ENCODE data around the gene ANKS1B. TPM values are rescaled to one million over a fixed set of nuclear protein-coding genes. Genes with fewer than 3 reads are reported as not detected.

ANKS1B gene
- total RNA-seq, 4 donors from 2014 or later, result 16.6 to 62.6 (median 40.2) TPM

DNA sequence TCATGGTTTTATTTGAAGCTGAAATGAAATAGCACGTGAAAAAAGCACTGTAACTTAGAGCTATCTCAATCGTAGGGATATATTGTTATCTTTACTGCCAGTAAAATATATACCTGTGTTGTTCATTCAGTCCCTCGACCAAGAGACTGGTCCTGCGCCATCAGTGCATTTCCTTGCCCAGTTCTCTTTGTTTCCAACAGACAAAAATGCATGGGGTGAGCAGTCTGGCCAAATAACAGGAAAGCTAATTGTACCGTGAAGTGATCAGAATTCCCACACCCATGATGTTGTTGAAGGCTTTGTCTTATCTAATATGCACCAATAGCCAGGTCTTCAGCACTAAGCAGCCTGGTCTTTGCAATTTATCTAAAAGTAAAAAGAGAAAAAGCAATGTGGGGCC is 814.3 kb downstream of the ANKS1B start:
- Histone ChIP-seq H3K27ac (no peak overlapping the region), H3K27me3 (no peaks in the 10 kb centered on the region), H3K9me3 (no peaks in the 10 kb centered on the region), H3K4me3 (no peak overlapping the region), H3K36me3 (no peaks in the 10 kb centered on the region), H3K4me1 (no peaks in the 10 kb centered on the region)
- TF ChIP-seq, protein P1, sequence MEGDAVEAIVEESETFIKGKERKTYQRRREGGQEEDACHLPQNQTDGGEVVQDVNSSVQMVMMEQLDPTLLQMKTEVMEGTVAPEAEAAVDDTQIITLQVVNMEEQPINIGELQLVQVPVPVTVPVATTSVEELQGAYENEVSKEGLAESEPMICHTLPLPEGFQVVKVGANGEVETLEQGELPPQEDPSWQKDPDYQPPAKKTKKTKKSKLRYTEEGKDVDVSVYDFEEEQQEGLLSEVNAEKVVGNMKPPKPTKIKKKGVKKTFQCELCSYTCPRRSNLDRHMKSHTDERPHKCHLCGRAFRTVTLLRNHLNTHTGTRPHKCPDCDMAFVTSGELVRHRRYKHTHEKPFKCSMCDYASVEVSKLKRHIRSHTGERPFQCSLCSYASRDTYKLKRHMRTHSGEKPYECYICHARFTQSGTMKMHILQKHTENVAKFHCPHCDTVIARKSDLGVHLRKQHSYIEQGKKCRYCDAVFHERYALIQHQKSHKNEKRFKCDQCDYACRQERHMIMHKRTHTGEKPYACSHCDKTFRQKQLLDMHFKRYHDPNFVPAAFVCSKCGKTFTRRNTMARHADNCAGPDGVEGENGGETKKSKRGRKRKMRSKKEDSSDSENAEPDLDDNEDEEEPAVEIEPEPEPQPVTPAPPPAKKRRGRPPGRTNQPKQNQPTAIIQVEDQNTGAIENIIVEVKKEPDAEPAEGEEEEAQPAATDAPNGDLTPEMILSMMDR (IDR thresholded peaks at IDR 0.05), result no peak
- no peak for TF ChIP-seq POLR2A (IDR thresholded peaks at IDR 0.05)
- DNase-seq, result no peak
- intact Hi-C loops (cut with DNase I; ENCODE audit: low total_unique reads), result no loop called here

DNA sequence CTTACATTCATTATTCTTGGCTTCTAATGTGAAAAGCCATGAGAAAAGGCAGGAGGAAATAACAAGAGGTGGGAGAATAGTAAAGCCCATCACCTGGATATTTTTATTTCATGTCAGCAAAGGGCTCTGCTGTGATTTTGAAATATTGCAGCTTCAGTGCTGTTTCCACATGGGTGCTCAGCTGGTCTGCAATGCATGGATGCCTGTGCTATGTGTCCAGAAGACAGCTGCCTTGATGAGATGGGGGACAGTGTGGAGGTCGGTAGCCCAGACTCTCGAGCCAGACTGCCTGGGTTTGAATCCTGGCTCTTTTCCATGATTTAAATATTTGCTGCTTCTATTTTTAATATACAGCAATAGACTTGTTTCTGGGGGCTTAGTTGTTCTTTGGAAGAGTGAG is 814.7 kb downstream of the ANKS1B start:
- no peaks in the 10 kb centered on the region for H3K4me1 ChIP-seq
- no peak for DNase-seq
- H3K27me3 ChIP-seq, result no peaks in the 10 kb centered on the region
- no peaks in the 10 kb centered on the region for H3K9me3 ChIP-seq
- no peak overlapping the region for H3K4me3 ChIP-seq
- intact Hi-C loops (cut with DNase I; ENCODE audit: low total_unique reads), result no loop called here
- H3K36me3 ChIP-seq, result no peaks in the 10 kb centered on the region
- no peak overlapping the region for H3K27ac ChIP-seq
- TF ChIP-seq, protein P1 (IDR thresholded peaks at IDR 0.05), result no peak
- no peak for TF ChIP-seq POLR2A (IDR thresholded peaks at IDR 0.05)

DNA sequence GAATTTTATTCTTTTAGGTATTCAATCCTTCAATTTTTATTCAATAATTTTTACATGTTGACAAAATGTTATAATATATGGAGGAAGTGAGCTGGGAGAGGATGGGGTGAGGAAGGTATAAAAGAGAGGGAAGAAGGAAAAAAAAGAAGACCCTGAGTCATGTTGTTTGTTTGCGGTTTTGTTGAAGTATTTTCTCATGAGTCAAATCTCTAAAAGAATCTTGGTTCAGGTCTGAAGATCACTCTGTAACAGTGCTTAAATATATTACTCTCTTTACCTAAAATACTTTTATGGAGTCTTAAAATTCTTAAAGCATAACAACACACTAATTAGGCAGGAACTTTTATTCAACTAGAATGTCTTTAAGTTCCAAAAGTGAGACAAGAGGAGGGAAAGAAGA is 826.8 kb downstream of the ANKS1B start:
- intact Hi-C loops (cut with DNase I; ENCODE audit: low total_unique reads), result no loop called here
- no peaks in the 10 kb centered on the region for H3K9me3 ChIP-seq
- no peaks in the 10 kb centered on the region for H3K27me3 ChIP-seq
- no peak for TF ChIP-seq POLR2A (IDR thresholded peaks at IDR 0.05)
- TF ChIP-seq, protein P1 (IDR thresholded peaks at IDR 0.05), result no peak
- DNase-seq, result no peak
- no peak overlapping the region for H3K4me3 ChIP-seq
- no peaks in the 10 kb centered on the region for H3K36me3 ChIP-seq
- no peaks in the 10 kb centered on the region for H3K4me1 ChIP-seq
- no peak overlapping the region for H3K27ac ChIP-seq

DNA sequence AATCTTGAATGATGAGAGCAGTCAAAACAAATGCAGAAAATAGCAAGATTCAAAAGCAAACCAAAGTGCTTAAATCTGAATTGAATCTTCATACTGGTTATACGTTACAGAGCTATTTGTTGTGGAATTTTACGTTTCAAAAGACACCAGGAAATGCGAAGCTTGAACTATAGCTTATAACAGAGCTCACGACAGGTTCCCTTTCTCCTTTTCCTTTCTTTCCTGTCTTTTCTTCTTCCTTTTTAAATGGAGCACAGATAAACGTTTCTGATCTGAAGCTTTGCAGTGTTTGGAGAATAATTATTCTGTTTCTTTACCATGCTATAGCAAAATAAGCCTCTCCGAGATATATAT is 829.8 kb downstream of the ANKS1B start:
- no peak for DNase-seq
- Histone ChIP-seq H3K4me3 (no peak overlapping the region), H3K27me3 (no peaks in the 10 kb centered on the region), H3K27ac (no peak overlapping the region), H3K36me3 (no peaks in the 10 kb centered on the region), H3K4me1 (no peaks in the 10 kb centered on the region), H3K9me3 (no peaks in the 10 kb centered on the region)
- intact Hi-C loops (cut with DNase I; ENCODE audit: low total_unique reads), result no loop called here
- no peak for TF ChIP-seq POLR2A (IDR thresholded peaks at IDR 0.05)
- TF ChIP-seq, protein P1 (IDR thresholded peaks at IDR 0.05), result no peak

DNA sequence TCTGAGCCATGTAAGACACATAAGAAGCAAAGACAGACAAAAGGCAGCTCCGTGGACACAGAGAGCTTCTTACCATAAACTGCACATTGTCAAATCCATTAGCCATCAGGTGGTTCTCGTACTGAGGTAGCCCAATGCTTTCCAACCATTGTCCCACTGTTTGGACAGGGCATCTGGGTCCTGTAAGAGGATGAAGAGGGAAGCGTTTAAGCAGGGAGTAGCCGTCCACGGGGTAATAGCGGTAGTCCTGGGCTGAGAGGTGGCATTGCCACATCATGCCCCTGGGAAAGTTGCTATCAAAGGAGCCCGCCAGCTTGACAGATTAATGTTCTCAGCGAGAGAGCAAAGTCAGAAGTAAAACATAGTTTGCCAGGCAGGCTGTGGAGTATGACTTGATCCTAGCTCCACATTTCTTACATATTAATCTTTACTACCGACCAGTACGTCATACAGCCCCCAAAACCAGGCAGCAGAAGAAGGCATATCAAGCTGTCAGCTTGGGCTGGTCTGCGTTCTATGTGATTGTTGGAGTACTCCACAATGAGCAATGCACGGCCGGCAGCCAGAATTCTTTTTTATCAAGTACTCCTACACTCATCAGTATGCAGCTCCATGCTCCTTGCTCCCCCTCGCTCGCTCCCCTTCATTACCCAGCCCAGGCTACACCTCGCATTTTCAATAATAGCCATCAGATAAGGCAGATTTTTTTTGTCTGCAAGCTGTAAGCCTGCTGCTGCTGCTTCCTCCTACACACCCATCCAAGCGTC is 830.3 kb downstream of the ANKS1B start:
- H3K4me3 ChIP-seq, result no peak overlapping the region
- TF ChIP-seq, protein P1 (IDR thresholded peaks at IDR 0.05), result no peak
- H3K27me3 ChIP-seq, result no peaks in the 10 kb centered on the region
- intact Hi-C loops (cut with DNase I; ENCODE audit: low total_unique reads), result no loop called here
- no peaks in the 10 kb centered on the region for H3K4me1 ChIP-seq
- no peaks in the 10 kb centered on the region for H3K9me3 ChIP-seq
- H3K27ac ChIP-seq, result no peak overlapping the region
- no peaks in the 10 kb centered on the region for H3K36me3 ChIP-seq
- DNase-seq, result peak; percentile 15 to 24
